Stimulated activated CD4-positive, alpha-beta T cell treated with anti-CD3 and anti-CD28 coated beads, Interleukin-12 subunit alpha, Interleukin-12 subunit beta, amount 100 ng/mL, for 4 hours (primary cell): Measurements from ENCODE around the gene HEXA.
A peak's percentile ranks its signal among the peaks of the same experiment; 100 is the strongest.

ENCODE experiments used
- DNase-seq: peaks from one replicate; pipeline ENCODE4 v3.0.0-alpha.2; 2020

HEXA gene

GRCh38 chr15:72372361-72372760, 3.5 kb downstream of the HEXA start:
- no peak for DNase-seq

- no peak for DNase-seq
Observed at GRCh38 chr15:72369964-72370363, 5.8 kb downstream of the HEXA start.

GRCh38 chr15:72368899-72369298, 6.9 kb downstream of the HEXA start:
- no peak for DNase-seq

- no peak for DNase-seq
Observed at GRCh38 chr15:72368325-72368724, 7.5 kb downstream of the HEXA start.

GRCh38 chr15:72365844-72366243, 10.0 kb downstream of the HEXA start:
- no peak for DNase-seq

- no peak for DNase-seq
Observed at GRCh38 chr15:72361176-72361575, 14.6 kb downstream of the HEXA start.

GRCh38 chr15:72358650-72359171, 17.1 kb downstream of the HEXA start:
- no peak for DNase-seq

- no peak for DNase-seq
Observed at GRCh38 chr15:72358121-72358520, 17.7 kb downstream of the HEXA start.

- no peak for DNase-seq
Observed at GRCh38 chr15:72354496-72354895, 21.3 kb downstream of the HEXA start.

GRCh38 chr15:72353266-72353665, 22.5 kb downstream of the HEXA start:
- DNase-seq = no peak

- DNase-seq = no peak
Observed at GRCh38 chr15:72345806-72346205, 30.0 kb downstream of the HEXA start.

GRCh38 chr15:72345280-72345679, 30.5 kb downstream of the HEXA start:
- DNase-seq = no peak

- DNase-seq = no peak
Observed at GRCh38 chr15:72344602-72345001, 31.2 kb downstream of the HEXA start.

GRCh38 chr15:72342385-72342784, 33.4 kb downstream of the HEXA start:
- DNase-seq = peak; percentile 16

- no peak for DNase-seq
Observed at GRCh38 chr15:72341361-72341760, 34.5 kb downstream of the HEXA start.

- DNase-seq = no peak
Observed at GRCh38 chr15:72340366-72340765, 35.4 kb downstream of the HEXA start.

- no peak for DNase-seq
Observed at GRCh38 chr15:72339777-72340177, 36.0 kb downstream of the HEXA start.

- no peak for DNase-seq
Observed at GRCh38 chr15:72338617-72339321, 37.0 kb downstream of the HEXA start.

GRCh38 chr15:72338148-72338547, 37.7 kb downstream of the HEXA start:
- no peak for DNase-seq

- DNase-seq = no peak
Observed at GRCh38 chr15:72334842-72335241, 41.0 kb downstream of the HEXA start.

GRCh38 chr15:72331021-72331420, 44.8 kb downstream of the HEXA start:
- DNase-seq = no peak

GRCh38 chr15:72323752-72324151, 52.1 kb downstream of the HEXA start:
- no peak for DNase-seq

- DNase-seq = peak; percentile 63
Observed at GRCh38 chr15:72319985-72320671, 55.7 kb downstream of the HEXA start, which contains the start of gene CELF6. Gene CELF6 (minus strand): TSS chr15:72320157. CDS start chr15:72319874, 283 bp downstream.

GRCh38 chr15:72319360-72319984, 56.3 kb downstream of the HEXA start:
- DNase-seq = peak; percentile 45
